ENCODE results near the gene STX18. TPM values are rescaled to one million over a fixed set of nuclear protein-coding genes. Genes with fewer than 3 reads are reported as not detected.

Gene STX18
- total RNA-seq, 6 experiments from 2014 or later, result 11.7 to 18.4 (median 15.8) TPM

DNA sequence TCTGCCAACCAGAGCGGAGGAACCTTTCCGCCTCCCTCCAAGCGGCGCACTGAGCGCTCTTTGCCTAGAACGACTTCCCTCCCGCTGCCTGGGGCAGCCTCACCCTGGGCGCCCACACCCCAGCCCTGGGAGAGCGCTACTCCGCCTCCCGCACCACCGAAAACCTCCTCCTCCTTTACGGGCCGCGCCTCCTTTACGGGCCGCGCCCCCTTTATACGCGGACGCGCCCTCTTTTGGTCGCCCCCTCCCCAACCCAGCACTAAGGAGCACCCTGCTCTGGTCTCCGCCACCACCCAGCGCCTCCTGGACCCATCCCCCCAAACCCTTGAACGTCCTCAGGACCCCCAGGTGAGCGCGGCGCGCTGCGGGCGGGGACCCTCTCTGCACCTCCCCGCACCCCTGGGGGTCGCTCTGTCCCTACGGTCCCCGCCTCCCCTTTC lies 155.5 kb downstream of the STX18 start:
- no peak for ATAC-seq
- peak overlapping the region in 1 of 3 donors; percentile 32 for H3K4me3 ChIP-seq
- peaks cover 0 to 15% (median 0%) of the 10 kb centered on the region in 4 donors for H3K4me1 ChIP-seq
- intact Hi-C loops (cut with DNase I), result no loop called here
- under 1% methylated on average over 23 of the region's 36 CpGs for WGBS (ENCODE audit: insufficient coverage, low coverage, low lambda C conversion rate, missing lambda C conversion rate)
- H3K36me3 ChIP-seq, result no peaks in the 10 kb centered on the region
- DNase-seq, result no peak
- H3K9me3 ChIP-seq, result no peaks in the 10 kb centered on the region
- TF ChIP-seq, protein P1, sequence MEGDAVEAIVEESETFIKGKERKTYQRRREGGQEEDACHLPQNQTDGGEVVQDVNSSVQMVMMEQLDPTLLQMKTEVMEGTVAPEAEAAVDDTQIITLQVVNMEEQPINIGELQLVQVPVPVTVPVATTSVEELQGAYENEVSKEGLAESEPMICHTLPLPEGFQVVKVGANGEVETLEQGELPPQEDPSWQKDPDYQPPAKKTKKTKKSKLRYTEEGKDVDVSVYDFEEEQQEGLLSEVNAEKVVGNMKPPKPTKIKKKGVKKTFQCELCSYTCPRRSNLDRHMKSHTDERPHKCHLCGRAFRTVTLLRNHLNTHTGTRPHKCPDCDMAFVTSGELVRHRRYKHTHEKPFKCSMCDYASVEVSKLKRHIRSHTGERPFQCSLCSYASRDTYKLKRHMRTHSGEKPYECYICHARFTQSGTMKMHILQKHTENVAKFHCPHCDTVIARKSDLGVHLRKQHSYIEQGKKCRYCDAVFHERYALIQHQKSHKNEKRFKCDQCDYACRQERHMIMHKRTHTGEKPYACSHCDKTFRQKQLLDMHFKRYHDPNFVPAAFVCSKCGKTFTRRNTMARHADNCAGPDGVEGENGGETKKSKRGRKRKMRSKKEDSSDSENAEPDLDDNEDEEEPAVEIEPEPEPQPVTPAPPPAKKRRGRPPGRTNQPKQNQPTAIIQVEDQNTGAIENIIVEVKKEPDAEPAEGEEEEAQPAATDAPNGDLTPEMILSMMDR (IDR thresholded peaks at IDR 0.05), result no peak
- TF ChIP-seq POLR2A (IDR thresholded peaks at IDR 0.05), result no peak
- H3K27me3 ChIP-seq, result peaks cover 0 to 25% of the 10 kb centered on the region in 2 donors
- H3K27ac ChIP-seq, result no peak overlapping the region

- ATAC-seq, result no peak
- no peaks in the 10 kb centered on the region for H3K9me3 ChIP-seq
- peaks cover 0 to 25% of the 10 kb centered on the region in 2 donors for H3K27me3 ChIP-seq
- no peak overlapping the region for H3K27ac ChIP-seq
- TF ChIP-seq, protein P1 (IDR thresholded peaks at IDR 0.05), result no peak
- TF ChIP-seq POLR2A (IDR thresholded peaks at IDR 0.05), result no peak
- no peak overlapping the region for H3K4me3 ChIP-seq
- no peaks in the 10 kb centered on the region for H3K36me3 ChIP-seq
- 2% methylated on average over 13 of the region's 38 CpGs for WGBS (ENCODE audit: insufficient coverage, low coverage, low lambda C conversion rate, missing lambda C conversion rate)
- intact Hi-C loops (cut with DNase I), result no loop called here
- H3K4me1 ChIP-seq, result peaks cover 0 to 15% (median 0%) of the 10 kb centered on the region in 4 donors
- DNase-seq, result peak in 1 of 3 donors; percentile 37
Measured at GRCh38 chr4:4385729-4386295, 156.0 kb downstream of the STX18 start.

DNA sequence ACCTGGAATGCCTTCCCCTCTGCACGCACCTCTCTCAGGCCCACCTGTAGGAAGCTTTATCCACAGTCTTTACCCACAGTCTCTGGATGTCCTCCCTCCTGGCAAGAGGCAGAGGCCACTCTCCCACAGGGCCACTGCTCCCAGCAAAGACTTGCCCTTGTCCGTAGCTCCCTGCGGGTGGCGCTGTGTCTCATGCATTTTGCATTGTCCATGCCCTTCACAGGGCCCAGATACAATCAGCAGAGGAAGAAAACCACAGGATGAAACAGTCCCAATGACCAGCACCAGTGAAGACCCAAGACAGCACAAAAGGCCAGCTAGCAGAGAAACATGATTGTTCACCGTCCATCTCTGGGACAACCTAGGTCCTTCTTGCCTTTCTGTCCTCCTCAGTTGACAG lies 157.0 kb downstream of the STX18 start:
- intact Hi-C loops (cut with DNase I), result no loop called here
- WGBS (ENCODE audit: insufficient coverage, low coverage, low lambda C conversion rate, missing lambda C conversion rate), result 35% methylated on average over 5 of the region's 5 CpGs
- H3K36me3 ChIP-seq, result no peaks in the 10 kb centered on the region
- TF ChIP-seq, protein P1 (IDR thresholded peaks at IDR 0.05), result peak in 1 of 4 donors; percentile 9
- TF ChIP-seq POLR2A (IDR thresholded peaks at IDR 0.05), result no peak
- ATAC-seq, result no peak
- no peak overlapping the region for H3K27ac ChIP-seq
- DNase-seq, result peak in 1 of 3 donors; percentile 30
- peaks cover 0 to 25% of the 10 kb centered on the region in 2 donors for H3K27me3 ChIP-seq
- no peaks in the 10 kb centered on the region for H3K9me3 ChIP-seq
- peaks cover 0 to 15% (median 0%) of the 10 kb centered on the region in 4 donors for H3K4me1 ChIP-seq
- H3K4me3 ChIP-seq, result no peak overlapping the region

DNA sequence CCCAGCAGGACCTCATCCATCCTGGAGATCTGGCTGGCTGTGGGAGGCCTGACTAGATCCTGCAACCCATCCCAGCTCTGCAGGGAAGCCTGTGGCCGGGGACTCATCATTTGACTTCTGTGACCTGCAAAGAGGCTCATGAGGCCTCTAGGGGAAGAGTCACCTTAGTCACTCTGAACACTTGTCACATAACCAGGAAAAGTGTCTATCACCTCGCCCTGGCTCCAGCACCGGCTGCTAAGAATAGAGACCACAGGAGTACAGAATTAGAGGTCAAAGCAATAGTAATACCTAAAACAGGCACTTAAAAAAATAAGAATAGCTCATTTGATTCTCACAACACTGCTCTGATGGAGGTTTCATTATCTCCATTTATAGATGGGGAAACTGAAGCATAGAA lies 158.8 kb downstream of the STX18 start:
- WGBS (ENCODE audit: insufficient coverage, low coverage, low lambda C conversion rate, missing lambda C conversion rate), result 32% methylated on average over 2 of the region's 3 CpGs
- ATAC-seq, result no peak
- intact Hi-C loops (cut with DNase I), result no loop called here

More for the DNA sequence above, 158.8 kb downstream of the STX18 start:
- TF ChIP-seq, protein P1 (IDR thresholded peaks at IDR 0.05), result no peak
- TF ChIP-seq POLR2A (IDR thresholded peaks at IDR 0.05), result no peak
- no peaks in the 10 kb centered on the region for H3K9me3 ChIP-seq
- no peak overlapping the region for H3K4me3 ChIP-seq
- H3K27me3 ChIP-seq, result peaks cover 0 to 25% of the 10 kb centered on the region in 2 donors
- H3K4me1 ChIP-seq, result peaks cover 0 to 15% (median 0%) of the 10 kb centered on the region in 4 donors
- peak in 1 of 3 donors; percentile 18 for DNase-seq
- no peak overlapping the region for H3K27ac ChIP-seq
- H3K36me3 ChIP-seq, result no peaks in the 10 kb centered on the region

Measured in right lobe of liver (tissue), 6 donors.